ENCODE measurements around the gene ZCCHC2.

ZCCHC2 gene

DNA sequence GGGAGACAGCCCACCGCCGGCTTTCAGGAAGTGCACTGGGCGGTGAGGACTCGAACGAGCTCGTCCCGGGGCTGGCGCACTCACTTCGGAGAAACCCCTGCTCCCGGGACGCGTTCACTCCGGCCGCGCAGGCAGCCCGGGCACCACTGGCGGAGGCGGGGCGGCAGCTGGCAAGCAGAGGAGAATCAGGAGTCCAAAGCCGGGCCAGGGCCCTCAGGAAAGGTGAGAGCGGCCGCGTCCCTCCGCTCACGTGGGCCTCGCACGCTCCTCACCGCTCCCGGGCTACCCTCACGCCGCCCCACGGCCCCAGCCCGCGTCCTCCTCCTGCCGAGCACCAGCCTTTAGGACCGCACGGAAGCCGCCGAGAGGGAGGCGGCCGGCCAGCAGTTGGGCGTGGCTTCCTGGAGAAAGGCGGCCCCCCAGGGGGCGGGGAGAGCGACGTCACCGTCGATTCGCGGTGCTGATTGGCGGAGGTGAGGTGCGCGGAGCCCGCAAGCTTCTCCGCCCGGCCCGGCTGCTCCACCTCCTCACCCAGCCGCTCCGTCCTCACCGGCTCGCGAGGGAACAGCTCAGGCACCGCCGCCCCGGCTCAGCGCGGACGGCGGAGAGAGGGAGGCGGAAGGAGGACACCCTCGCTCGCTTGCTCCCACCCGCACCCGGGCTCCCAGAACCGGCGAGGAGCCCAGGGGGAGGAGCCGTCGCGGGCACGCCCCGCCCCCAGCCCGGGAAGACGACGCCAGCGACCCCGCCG is at the start of gene ZCCHC2:
ZCCHC2 (plus strand) TSS at position 522 of the 751 bp plus-strand sequence. CDS start 400 bp downstream, outside the sequence.
- TF ChIP-seq GATA3 (IDR thresholded peaks at IDR 0.05; ENCODE audit: low read depth, low read length) = no peak
- no peak for TF ChIP-seq GATA2 (IDR thresholded peaks at IDR 0.05; ENCODE audit: low read depth, low read length)

DNA sequence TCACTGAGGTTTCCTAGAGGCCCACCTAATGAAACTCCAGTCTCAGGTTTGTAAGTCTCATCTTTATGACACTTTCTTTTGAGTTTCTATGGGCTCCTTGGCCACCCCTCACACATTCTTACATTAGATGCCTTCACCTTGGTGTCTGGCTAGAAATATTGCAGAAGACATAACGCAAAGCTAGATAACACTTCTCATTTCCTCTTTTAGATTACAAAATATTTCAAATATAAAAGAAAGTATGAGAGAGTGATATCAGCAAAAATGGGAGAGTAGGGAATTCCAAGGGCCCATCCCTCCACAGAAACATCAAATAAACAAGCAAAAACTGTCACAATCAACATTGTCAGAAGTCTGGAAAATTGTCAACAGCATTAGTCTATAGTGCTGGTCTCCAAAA is 43.3 kb upstream of the ZCCHC2 start:
- TF ChIP-seq GATA2 (IDR thresholded peaks at IDR 0.05; ENCODE audit: low read depth, low read length) (no peak), GATA3 (IDR thresholded peaks at IDR 0.05; ENCODE audit: low read depth, low read length) (no peak)

DNA sequence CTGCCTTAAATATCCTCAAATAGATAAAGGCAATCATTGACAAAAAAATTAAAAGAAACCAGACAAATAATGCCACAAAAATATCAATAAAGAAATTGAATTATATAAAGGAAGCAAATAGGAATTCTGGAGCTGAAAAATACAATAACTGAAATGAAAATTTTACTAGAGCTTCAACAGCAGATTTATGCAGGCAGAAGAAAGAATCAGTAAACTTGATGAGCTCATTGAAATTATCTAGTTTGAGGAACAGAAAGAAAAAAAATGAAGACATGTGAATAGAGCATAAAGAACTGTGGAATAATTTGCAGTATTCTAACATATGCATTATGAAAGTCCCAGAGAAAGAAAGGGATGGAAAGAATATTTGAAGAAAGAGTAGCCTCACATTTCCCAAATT is 41.9 kb upstream of the ZCCHC2 start:
- no peak for TF ChIP-seq GATA2 (IDR thresholded peaks at IDR 0.05; ENCODE audit: low read depth, low read length)
- TF ChIP-seq GATA3 (IDR thresholded peaks at IDR 0.05; ENCODE audit: low read depth, low read length) = no peak

DNA sequence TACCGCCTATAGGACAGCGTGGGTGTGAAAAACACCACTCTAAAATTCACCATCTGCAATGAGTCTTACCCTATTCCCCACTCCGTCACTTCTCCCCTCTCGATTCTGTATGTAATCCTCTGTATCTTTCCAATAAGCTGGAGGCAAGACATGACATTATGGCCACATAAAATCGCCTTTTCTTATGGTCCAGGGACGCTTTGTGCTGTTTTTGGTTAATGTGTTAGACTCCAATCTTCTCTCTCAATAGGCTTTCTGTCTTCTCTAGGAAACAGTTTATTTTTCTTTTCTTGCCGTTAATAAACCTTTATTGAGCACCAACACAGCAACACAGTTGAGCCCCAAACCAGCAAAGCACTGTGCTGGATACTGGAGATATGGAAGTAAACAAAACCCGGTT is 37.9 kb upstream of the ZCCHC2 start:
- no peak for TF ChIP-seq GATA2 (IDR thresholded peaks at IDR 0.05; ENCODE audit: low read depth, low read length)
- no peak for TF ChIP-seq GATA3 (IDR thresholded peaks at IDR 0.05; ENCODE audit: low read depth, low read length)

DNA sequence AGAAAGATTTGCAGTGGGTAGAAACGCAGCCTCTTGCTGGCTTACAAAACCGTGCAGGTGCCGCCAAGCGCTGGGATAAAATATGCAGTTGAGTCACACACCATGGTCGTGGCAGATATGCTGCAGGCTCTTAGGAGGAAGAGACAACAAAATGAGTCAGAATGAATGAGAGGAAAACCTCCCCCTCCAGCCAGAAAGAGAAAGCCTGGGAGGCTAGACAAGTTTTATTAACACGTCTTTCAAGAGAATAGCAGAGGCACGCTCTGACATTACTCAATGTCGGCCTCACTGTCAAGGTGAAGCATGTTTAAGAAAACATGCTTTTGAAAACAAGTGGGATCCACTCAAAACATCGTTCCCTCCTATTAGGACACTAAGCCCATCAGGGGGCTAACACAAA is 37.1 kb upstream of the ZCCHC2 start:
- no peak for TF ChIP-seq GATA3 (IDR thresholded peaks at IDR 0.05; ENCODE audit: low read depth, low read length)

DNA sequence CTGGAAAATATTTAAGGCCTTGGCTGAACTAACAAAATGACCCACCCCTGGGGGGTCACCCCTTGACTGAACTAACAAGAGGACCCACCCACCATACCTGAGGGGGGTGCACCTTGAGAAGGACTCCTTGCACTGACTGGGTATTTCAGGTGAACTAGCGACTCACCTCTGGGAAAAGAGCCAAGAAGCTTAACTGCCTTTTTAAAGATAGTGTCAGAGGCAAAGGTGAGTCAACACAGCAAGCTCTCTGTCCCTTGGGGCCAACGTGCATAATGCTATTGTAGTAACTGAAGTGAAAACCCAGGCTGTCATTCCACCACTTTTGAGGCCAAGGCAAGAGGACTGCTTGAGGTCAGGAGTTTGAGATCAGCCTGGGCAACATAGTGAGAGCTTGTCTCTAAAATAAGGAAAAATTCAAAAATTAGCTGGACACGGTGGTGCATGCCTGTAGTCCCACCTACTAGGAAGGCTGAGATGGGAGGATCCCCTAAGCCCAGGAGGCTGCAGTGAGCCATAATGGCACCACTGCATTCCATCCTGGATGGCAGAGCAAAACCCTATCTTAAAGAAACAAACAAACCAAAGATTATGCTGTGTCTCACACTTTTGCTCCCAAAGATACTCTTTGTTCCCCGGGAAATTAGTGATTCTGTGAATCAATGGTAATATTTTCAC is 36.4 kb upstream of the ZCCHC2 start:
- TF ChIP-seq GATA3 (IDR thresholded peaks at IDR 0.05; ENCODE audit: low read depth, low read length) (no peak), GATA2 (IDR thresholded peaks at IDR 0.05; ENCODE audit: low read depth, low read length) (no peak)

DNA sequence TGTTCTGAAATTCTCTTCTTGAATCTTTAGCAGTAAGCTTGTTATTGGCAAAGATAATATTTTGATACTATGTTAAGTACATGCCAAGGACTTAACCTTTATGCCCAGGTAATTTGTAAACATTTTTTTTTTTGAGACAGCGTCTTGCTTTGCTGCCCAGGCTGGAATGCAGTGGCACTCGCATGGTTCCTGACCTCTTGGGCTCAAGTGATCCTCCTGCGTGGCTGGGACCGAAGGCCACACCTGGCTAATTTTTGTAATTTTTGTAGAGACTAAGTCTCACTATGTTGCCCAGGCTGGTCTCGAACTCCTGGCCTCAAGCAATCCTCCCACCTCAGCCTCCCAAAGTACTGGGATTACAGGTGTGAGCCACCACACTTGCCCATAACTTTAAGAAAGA is 35.7 kb upstream of the ZCCHC2 start:
- TF ChIP-seq GATA2 (IDR thresholded peaks at IDR 0.05; ENCODE audit: low read depth, low read length) (no peak), GATA3 (IDR thresholded peaks at IDR 0.05; ENCODE audit: low read depth, low read length) (no peak)

DNA sequence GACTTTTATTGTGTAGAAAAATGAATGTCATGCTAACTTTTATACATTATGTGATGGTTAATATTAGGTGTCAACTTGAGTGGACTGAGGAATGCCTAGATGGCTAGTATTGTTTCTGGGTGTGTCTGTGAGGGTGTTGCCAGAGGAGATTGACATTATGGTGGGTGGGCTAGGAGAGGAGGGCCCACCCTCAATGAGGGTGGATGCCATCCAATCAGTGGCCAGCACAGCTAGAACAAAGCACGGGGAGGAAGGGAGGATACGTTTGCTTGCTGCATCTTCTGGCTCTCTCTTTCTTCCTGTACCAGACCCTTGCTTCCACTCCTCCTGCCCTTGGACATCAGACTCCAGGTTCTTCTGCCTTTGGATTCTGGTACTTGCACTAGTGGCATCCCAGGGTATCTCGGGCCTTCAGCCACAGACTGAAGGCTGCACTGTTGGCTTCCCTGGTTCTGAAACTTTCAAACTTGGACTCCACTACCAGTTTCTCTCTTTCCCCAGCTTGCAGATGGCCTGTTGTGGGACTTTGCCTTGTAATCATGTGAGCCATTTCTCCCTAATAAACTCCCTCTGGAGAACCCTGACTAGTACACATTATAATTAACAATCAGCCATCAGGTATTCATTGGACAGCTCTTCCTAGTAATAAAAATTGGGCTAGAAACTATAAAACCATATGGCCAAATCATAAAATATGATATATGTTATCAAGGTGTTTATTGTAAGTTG is 31.7 kb upstream of the ZCCHC2 start:
- TF ChIP-seq GATA2 (IDR thresholded peaks at IDR 0.05; ENCODE audit: low read depth, low read length) = no peak
- TF ChIP-seq GATA3 (IDR thresholded peaks at IDR 0.05; ENCODE audit: low read depth, low read length) = no peak

DNA sequence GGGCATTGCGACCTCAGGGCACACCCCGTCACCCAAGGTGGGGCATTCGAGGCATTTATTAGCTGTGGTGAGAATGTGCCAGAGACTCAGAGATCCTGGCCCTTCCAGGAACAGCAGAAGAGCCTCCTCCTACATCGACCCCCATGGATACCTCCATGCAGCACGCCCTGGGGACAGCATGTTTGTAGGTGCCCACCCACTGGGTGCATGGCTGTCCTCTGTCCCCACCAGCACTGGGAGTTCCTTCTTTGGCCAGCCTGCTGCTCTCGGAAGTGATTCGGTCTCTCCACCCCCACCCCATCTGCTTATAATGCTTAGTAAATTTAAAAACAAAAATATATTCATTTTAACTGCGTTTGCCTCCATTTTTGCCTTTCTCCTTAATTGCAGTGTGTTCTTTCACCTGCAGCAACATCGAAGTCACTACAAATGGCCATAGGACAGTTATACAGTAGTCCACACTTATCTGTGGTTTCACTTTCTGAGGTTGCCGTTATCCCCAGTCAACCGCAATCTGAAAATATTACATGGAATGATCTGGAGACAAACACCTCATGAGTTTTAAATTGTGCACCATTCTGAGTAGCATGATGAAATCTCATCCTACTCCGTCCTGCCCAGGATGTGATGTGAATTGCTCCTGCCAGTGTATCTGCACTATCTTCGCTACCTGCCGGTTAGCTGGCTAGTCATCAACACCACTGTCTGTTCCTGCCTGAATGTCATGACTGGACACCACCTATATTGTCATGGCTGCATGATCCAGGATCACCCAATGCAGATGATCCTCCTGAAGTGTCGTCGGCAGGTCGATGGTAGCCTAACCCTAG is 29.6 kb upstream of the ZCCHC2 start:
- TF ChIP-seq GATA2 (IDR thresholded peaks at IDR 0.05; ENCODE audit: low read depth, low read length) (no peak), GATA3 (IDR thresholded peaks at IDR 0.05; ENCODE audit: low read depth, low read length) (no peak)

DNA sequence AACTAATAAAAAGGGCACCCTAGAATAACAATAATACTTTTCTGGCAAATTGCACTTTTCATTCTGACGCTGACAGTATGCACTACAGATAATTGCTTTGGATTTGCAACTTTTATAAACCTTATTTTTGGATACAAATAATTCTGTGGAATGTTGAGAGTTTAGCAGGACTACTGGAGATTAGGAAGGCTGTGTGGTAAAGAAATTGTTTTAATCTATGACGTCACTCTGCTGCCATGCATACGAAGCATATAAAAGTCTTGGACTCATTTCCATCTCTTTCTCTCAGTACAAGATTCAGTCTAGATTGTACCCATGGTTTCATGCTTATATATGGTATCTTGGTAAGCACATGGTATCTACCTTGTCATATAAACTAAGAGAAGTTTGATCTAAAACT is 28.1 kb upstream of the ZCCHC2 start:
- TF ChIP-seq GATA2 (IDR thresholded peaks at IDR 0.05; ENCODE audit: low read depth, low read length) (no peak), GATA3 (IDR thresholded peaks at IDR 0.05; ENCODE audit: low read depth, low read length) (no peak)

DNA sequence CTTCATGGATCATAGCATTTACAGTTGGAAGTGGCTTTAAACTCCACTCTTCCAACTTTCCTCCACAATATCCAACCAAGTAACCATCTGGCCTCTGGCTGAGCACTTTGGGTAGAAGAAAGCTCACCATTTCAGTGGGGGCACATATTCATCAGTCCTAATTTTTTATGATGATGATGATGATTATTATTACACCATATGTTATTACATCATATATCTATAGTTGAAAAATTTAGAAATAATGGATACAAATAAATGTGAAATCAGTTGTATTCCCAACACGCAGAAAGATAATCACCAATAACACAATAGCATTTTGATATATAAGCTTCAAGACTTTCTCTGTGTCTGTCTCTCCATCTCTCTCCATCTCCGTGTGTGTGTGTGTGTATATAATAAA is 26.6 kb upstream of the ZCCHC2 start:
- no peak for TF ChIP-seq GATA2 (IDR thresholded peaks at IDR 0.05; ENCODE audit: low read depth, low read length)
- TF ChIP-seq GATA3 (IDR thresholded peaks at IDR 0.05; ENCODE audit: low read depth, low read length) = no peak

DNA sequence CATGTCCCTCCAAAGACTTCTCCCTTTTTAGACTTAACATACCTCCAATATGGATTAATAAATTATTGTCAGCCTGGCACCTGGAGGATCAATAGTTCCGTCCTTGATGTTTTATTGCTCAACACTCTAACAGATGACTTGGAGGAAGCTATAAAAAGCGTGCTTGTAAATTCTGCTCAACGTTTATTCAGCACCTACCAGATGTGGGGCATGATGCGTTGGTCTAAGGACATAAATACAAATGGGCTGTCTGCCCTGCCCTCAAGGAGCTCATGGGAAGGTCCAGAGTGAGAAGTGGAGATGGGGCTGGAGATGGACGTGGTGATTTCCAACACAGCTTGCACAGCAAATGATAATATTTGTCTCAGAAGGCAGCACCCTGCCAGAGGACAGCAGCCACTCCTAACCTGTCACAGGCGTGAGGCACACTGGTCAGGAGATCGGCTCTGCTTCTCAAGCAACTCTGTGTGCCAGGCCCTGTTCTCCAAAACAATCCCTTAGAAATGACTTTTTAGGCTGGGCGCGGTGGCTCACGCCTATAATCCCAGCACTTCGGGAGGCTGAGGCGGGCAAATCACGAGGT is 25.5 kb upstream of the ZCCHC2 start:
- TF ChIP-seq GATA2 (IDR thresholded peaks at IDR 0.05; ENCODE audit: low read depth, low read length) = no peak
- no peak for TF ChIP-seq GATA3 (IDR thresholded peaks at IDR 0.05; ENCODE audit: low read depth, low read length)

DNA sequence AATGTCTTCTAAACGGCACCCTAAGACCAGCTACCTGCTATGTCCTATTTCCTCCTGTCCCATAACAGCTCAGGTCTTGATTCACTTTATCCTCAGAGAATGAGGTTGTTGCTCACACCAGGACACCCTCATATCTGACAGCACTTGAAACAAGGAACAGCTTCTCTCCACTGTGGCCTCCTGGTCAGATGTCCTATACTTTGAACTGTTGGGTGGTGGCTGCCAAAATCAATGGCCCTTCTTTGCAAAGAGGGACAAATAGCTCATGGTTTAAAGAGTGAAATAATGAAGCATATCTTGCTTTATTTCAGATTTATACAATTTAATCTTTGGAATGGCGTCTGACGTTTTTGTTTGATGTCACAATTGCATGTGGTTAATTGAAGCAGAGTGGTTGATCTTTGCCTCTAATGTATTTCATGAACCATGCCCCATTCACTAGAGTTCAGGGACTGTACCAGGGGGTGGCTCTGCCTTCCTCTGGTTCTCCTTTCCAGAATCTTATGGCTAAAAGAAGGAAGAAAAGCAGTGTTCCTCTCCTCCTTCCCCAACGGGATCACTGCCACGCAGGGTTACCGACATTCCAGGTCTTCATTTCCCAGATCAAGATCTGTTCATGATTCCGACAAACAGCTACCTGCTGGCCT is 24.1 kb upstream of the ZCCHC2 start:
- TF ChIP-seq GATA2 (IDR thresholded peaks at IDR 0.05; ENCODE audit: low read depth, low read length) (no peak), GATA3 (IDR thresholded peaks at IDR 0.05; ENCODE audit: low read depth, low read length) (no peak)
